ENCODE data around the gene PTPRD. TPM values are rescaled to one million over a fixed set of nuclear protein-coding genes. Genes with fewer than 3 reads are reported as not detected.

The PTPRD gene
- total RNA-seq, 2 donors from 2014 or later: 97.4 to 101 TPM

DNA sequence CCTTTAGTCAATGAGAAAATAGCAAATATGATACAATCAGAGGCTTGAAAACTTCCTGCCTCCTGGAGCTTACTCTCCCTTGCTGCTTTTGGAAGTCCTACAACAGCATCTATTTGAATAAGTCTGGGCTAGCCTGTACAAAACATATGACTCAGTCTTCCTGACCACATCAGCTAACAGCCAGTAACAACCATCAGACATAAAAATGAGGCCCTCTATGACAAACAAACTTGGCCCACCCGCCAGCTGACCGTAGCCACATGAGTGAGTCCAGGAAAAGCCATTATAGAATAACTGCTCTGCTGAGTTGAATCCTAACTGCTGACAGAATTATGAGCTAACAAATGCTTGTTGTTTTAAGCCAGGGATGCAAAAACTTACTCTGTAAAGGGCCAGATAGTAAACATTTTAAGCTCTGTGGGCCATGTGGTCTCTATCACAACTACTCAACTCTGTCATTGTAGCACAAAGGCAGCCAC lies 347.6 kb downstream of the PTPRD start:
- H3K4me1 ChIP-seq (ENCODE audit: control insufficient read depth, insufficient read depth, low read length): no peaks in the 10 kb centered on the region
- H3K9me3 ChIP-seq (ENCODE audit: control insufficient read depth, low read length): peaks cover 39% of the 10 kb centered on the region
- H3K4me1 Mint-ChIP-seq: peaks cover 6% of the 10 kb centered on the region
- H3K36me3 Mint-ChIP-seq (ENCODE audit: low read depth): peaks cover 5% of the 10 kb centered on the region
- WGBS, 2 experiments (ENCODE audit: insufficient coverage in 1 of 2, insufficient read length in 1 of 2): 93 to 100% methylated on average over 2 of the region's 2 CpGs
- H3K27ac Mint-ChIP-seq: no peak overlapping the region
- no peak overlapping the region for H3K4me3 Mint-ChIP-seq
- H3K9me3 Mint-ChIP-seq: peaks cover 27% of the 10 kb centered on the region
- no peak for DNase-seq
- H3K27ac ChIP-seq (ENCODE audit: low read depth, low read length): no peak overlapping the region
- no peaks in the 10 kb centered on the region for H3K36me3 ChIP-seq (ENCODE audit: control insufficient read depth, insufficient read depth, low read length)
- no peak overlapping the region for H3K9ac ChIP-seq (ENCODE audit: extremely low read depth, low read length, poor library complexity, severe bottlenecking)
- H3K27me3 Mint-ChIP-seq (ENCODE audit: insufficient read depth): no peaks in the 10 kb centered on the region
- TF ChIP-seq, protein P1, sequence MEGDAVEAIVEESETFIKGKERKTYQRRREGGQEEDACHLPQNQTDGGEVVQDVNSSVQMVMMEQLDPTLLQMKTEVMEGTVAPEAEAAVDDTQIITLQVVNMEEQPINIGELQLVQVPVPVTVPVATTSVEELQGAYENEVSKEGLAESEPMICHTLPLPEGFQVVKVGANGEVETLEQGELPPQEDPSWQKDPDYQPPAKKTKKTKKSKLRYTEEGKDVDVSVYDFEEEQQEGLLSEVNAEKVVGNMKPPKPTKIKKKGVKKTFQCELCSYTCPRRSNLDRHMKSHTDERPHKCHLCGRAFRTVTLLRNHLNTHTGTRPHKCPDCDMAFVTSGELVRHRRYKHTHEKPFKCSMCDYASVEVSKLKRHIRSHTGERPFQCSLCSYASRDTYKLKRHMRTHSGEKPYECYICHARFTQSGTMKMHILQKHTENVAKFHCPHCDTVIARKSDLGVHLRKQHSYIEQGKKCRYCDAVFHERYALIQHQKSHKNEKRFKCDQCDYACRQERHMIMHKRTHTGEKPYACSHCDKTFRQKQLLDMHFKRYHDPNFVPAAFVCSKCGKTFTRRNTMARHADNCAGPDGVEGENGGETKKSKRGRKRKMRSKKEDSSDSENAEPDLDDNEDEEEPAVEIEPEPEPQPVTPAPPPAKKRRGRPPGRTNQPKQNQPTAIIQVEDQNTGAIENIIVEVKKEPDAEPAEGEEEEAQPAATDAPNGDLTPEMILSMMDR (conservative IDR thresholded peaks at IDR 0.05): no peak
- no peak overlapping the region for H3K4me3 ChIP-seq (ENCODE audit: low read length)
- H3K27me3 ChIP-seq (ENCODE audit: control insufficient read depth, insufficient read depth, low read length, poor library complexity, severe bottlenecking): no peaks in the 10 kb centered on the region

DNA sequence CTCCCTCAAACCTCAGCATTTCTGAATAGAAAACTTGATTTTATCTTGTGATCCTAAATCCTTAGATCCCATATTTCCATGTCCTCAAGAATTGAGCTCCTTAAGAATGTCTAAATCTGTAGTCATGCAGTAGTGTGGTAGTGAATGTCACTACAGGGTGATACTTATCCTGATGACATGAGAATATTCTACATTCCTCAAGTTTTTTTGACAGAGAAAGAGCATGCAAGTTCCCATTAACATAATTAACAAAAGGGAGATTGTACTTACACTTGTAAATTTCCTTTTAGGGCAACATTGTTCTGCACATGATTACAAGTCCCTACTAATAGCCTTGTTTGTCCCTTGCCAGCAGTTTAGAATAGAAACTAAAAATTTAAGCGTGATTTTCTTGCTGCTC lies 352.3 kb downstream of the PTPRD start:
- Histone ChIP-seq H3K36me3 (ENCODE audit: control insufficient read depth, insufficient read depth, low read length) (no peaks in the 10 kb centered on the region), H3K9me3 (ENCODE audit: control insufficient read depth, low read length) (peaks cover 37% of the 10 kb centered on the region), H3K27me3 (ENCODE audit: control insufficient read depth, insufficient read depth, low read length, poor library complexity, severe bottlenecking) (no peaks in the 10 kb centered on the region), H3K27ac (ENCODE audit: low read depth, low read length) (no peak overlapping the region), H3K4me3 (ENCODE audit: low read length) (no peak overlapping the region), H3K9ac (ENCODE audit: extremely low read depth, low read length, poor library complexity, severe bottlenecking) (no peak overlapping the region), H3K4me1 (ENCODE audit: control insufficient read depth, insufficient read depth, low read length) (no peaks in the 10 kb centered on the region)
- no peak for DNase-seq
- WGBS, 2 experiments (ENCODE audit: insufficient coverage in 1 of 2, insufficient read length in 1 of 2): 89% methylated on average over 1 of the region's 1 CpG; no CpG with 5 or more reads in 1 of the 2 experiments
- peaks cover 30% of the 10 kb centered on the region for H3K9me3 Mint-ChIP-seq
- TF ChIP-seq, protein P1 (conservative IDR thresholded peaks at IDR 0.05): no peak
- peaks cover 5% of the 10 kb centered on the region for H3K36me3 Mint-ChIP-seq (ENCODE audit: low read depth)
- H3K4me3 Mint-ChIP-seq: no peak overlapping the region
- no peaks in the 10 kb centered on the region for H3K27me3 Mint-ChIP-seq (ENCODE audit: insufficient read depth)
- no peak overlapping the region for H3K27ac Mint-ChIP-seq
- peaks cover 4% of the 10 kb centered on the region for H3K4me1 Mint-ChIP-seq

DNA sequence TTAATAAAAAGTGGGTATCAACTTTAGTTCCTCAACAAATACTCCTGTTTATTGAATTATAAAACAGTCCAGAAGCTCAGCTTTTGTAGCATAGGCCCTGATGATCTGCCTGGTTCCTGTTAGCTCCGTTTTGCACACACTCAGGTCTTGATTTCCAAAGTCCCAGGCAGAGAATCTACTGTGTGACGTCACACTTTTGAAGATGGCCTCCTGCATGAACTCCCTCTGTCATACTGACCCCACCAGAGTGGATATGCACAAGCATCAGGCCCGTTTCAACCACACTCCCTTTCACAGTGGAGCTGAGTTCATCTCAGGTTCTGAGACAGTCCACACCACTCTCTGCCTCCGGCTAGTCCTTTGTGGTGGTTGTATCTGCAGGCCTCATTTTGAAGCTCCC lies 353.1 kb downstream of the PTPRD start:
- Mint-ChIP-seq H3K27ac (no peak overlapping the region), H3K36me3 (ENCODE audit: low read depth) (peaks cover 3% of the 10 kb centered on the region), H3K27me3 (ENCODE audit: insufficient read depth) (no peaks in the 10 kb centered on the region), H3K4me1 (peaks cover 4% of the 10 kb centered on the region), H3K4me3 (no peak overlapping the region), H3K9me3 (peaks cover 22% of the 10 kb centered on the region)
- H3K27me3 ChIP-seq (ENCODE audit: control insufficient read depth, insufficient read depth, low read length, poor library complexity, severe bottlenecking): no peaks in the 10 kb centered on the region
- no peaks in the 10 kb centered on the region for H3K4me1 ChIP-seq (ENCODE audit: control insufficient read depth, insufficient read depth, low read length)
- TF ChIP-seq, protein P1 (conservative IDR thresholded peaks at IDR 0.05): no peak
- H3K27ac ChIP-seq (ENCODE audit: low read depth, low read length): no peak overlapping the region
- no peak overlapping the region for H3K9ac ChIP-seq (ENCODE audit: extremely low read depth, low read length, poor library complexity, severe bottlenecking)
- no peak for DNase-seq
- H3K36me3 ChIP-seq (ENCODE audit: control insufficient read depth, insufficient read depth, low read length): no peaks in the 10 kb centered on the region
- WGBS, 2 experiments (ENCODE audit: insufficient coverage in 1 of 2, insufficient read length in 1 of 2): 91 to 100% methylated on average over 2 to 4 of the region's 4 CpGs
- no peak overlapping the region for H3K4me3 ChIP-seq (ENCODE audit: low read length)
- peaks cover 28% of the 10 kb centered on the region for H3K9me3 ChIP-seq (ENCODE audit: control insufficient read depth, low read length)

All from endodermal cell (in vitro differentiated cells).